ENCODE results near the gene BDH2. TPM values are rescaled to one million over a fixed set of nuclear protein-coding genes. Genes with fewer than 3 reads are reported as not detected.

The BDH2 gene
- total and polyA plus RNA-seq, 2 donors (not counting 3 experiments of a cell fraction or from before 2014, with no cell fraction given), result 29.4 to 40.9 TPM

- DNase-seq (ENCODE audit: low read depth, low spot score) (no peak), FAIRE-seq (no peak)
- Histone ChIP-seq H4K20me1 (replicated peaks; ENCODE audit: control insufficient read depth, extremely low read depth, insufficient read depth, low read length) (no peaks in the 10 kb centered on the region), H3K9ac (replicated peaks; ENCODE audit: extremely low read depth, insufficient read depth, low read length) (no peak overlapping the region), H3K27ac (ENCODE audit: insufficient read depth, low read depth, low read length) (no peak overlapping the region), H3K9me3 (replicated peaks; ENCODE audit: control insufficient read depth, insufficient read depth, low read length) (no peaks in the 10 kb centered on the region), H3K79me2 (ENCODE audit: control insufficient read depth, insufficient read depth, low read length) (no peaks in the 10 kb centered on the region), H3K4me2 (ENCODE audit: insufficient read depth, low read length) (no peak overlapping the region), H3K27me3 (ENCODE audit: control insufficient read depth in 2 of 2, insufficient read depth in 2 of 2, low read length in 2 of 2) (no peaks in the 10 kb centered on the region), H3K4me3 (replicated peaks in 1 of 3; ENCODE audit: insufficient read depth in 1 of 3, low read depth in 1 of 3, low read length in 3 of 3) (no peak overlapping the region), H3K9me1 (replicated peaks; ENCODE audit: control insufficient read depth, extremely low read depth, insufficient read depth, low read length) (no peaks in the 10 kb centered on the region), H2AFZ (ENCODE audit: low read depth, low read length) (no peak overlapping the region), H3K36me3 (ENCODE audit: control insufficient read depth in 2 of 2, extremely low read depth in 1 of 2, insufficient read depth in 2 of 2, low read length in 2 of 2) (peaks cover 3 to 5% of the 10 kb centered on the region in 2 experiments), H3K4me1 (ENCODE audit: control insufficient read depth, extremely low read depth, insufficient read depth, low read length) (no peaks in the 10 kb centered on the region)
- dilution Hi-C loops (cut with MboI; ENCODE audit: extremely low pct_ligation_motif_present, low sequenced_read_pairs) (no loop called here), intact Hi-C loops (cut with micrococcal nuclease) (no loop called here)
- POLR2A ChIA-PET, result no interaction called here
- no TSS peak for BruUV-seq (replicated peaks)
- CTCF ChIA-PET, result no interaction called here
- TF ChIP-seq, protein P1, sequence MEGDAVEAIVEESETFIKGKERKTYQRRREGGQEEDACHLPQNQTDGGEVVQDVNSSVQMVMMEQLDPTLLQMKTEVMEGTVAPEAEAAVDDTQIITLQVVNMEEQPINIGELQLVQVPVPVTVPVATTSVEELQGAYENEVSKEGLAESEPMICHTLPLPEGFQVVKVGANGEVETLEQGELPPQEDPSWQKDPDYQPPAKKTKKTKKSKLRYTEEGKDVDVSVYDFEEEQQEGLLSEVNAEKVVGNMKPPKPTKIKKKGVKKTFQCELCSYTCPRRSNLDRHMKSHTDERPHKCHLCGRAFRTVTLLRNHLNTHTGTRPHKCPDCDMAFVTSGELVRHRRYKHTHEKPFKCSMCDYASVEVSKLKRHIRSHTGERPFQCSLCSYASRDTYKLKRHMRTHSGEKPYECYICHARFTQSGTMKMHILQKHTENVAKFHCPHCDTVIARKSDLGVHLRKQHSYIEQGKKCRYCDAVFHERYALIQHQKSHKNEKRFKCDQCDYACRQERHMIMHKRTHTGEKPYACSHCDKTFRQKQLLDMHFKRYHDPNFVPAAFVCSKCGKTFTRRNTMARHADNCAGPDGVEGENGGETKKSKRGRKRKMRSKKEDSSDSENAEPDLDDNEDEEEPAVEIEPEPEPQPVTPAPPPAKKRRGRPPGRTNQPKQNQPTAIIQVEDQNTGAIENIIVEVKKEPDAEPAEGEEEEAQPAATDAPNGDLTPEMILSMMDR (IDR thresholded peaks at IDR 0.05; ENCODE audit: extremely low read depth in 1 of 2, insufficient read depth in 1 of 2, low read depth in 1 of 2, low read length in 2 of 2), result no peak
- TF ChIP-seq EZH2 (IDR thresholded peaks at IDR 0.05; ENCODE audit: borderline replicate concordance, low read depth, low read length, severe bottlenecking) (no peak), MYC (IDR thresholded peaks at IDR 0.05; ENCODE audit: low read depth, low read length) (no peak), GATA2 (IDR thresholded peaks at IDR 0.05; ENCODE audit: insufficient read depth, insufficient read length, low read depth, low read length) (no peak), JUN (IDR thresholded peaks at IDR 0.05; ENCODE audit: borderline replicate concordance, insufficient read depth, insufficient read length, low read depth) (no peak), POLR2A (IDR thresholded peaks at IDR 0.05; ENCODE audit: low read depth, low read length) (no peak), POLR2AphosphoS5 (IDR thresholded peaks at IDR 0.05; ENCODE audit: insufficient read depth, low read depth, low read length) (no peak), MAX (IDR thresholded peaks at IDR 0.05; ENCODE audit: insufficient read depth, insufficient read length) (no peak), FOS (IDR thresholded peaks at IDR 0.05; ENCODE audit: borderline replicate concordance, insufficient read depth, low read length) (no peak)
These were observed 8.9 kb upstream of the BDH2 start for GRCh38 chr4:103108542-103108941.
